Measurements from ENCODE around the gene EFNA1.

The EFNA1 gene

DNA sequence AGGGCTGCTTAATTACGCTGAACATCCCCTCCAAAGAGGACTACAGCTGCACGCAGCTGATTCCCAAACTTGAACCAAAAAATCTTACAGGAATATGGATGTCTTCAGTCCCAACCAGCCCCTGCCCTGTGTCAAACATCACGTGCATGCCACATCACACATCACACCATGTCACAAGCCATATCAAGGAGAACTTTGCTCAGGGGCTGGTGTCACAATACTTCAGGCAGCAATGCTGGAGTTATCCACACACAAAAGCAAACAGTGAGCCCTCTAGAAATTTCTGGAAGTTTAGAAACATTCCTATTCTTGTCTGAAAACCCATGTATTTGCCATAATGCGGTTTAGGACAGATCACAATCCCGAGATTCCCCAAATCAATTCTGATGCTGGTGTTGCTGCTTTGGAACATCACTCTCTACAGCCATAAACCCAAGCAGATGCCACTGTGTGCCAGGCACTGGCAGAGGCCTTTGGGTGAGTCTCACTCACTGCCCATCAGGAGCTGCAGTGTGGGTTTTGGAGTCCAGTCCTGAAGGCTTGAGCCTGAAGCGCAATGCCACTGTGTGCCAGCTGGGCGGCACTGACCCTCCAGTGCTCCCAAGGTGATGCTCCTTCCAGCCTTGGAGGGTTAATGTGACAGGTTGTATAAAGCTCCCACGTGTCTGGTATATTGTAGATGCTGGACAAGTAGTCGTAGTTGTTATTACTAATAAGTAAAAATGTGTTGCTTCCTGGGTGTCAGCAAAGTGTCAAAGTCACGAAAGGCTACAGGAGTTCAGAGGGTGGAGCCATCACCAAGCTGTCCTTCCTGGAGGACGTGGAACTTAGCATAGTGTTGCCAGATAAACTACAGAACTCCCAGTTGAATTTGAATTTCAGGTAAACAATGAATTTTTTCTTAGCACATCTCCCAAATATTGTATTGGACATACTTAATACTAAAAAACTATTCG, 20.1 kb upstream of the EFNA1 start:
- H3K36me3 ChIP-seq (ENCODE audit: control insufficient read depth in 2 of 2, insufficient read depth in 1 of 2, low read length in 2 of 2), result no peaks in the 10 kb centered on the region
- TF ChIP-seq ZNF501 (tag by site-specific recombination; IDR thresholded peaks at IDR 0.05) (no peak), ZBTB8A (tag by site-specific recombination; IDR thresholded peaks at IDR 0.05) (no peak), SCRT2 (tag by site-specific recombination; IDR thresholded peaks at IDR 0.05) (no peak), ZNF629 (tag by site-specific recombination; IDR thresholded peaks at IDR 0.05) (no peak), ZNF138 (tag by site-specific recombination; IDR thresholded peaks at IDR 0.05; ENCODE audit: borderline replicate concordance) (no peak), ZBTB21 (tag by site-specific recombination; IDR thresholded peaks at IDR 0.05) (no peak), ZNF121 (tag by site-specific recombination; IDR thresholded peaks at IDR 0.05) (no peak), RBAK (tag by site-specific recombination; IDR thresholded peaks at IDR 0.05) (no peak), ZNF175 (tag by site-specific recombination; IDR thresholded peaks at IDR 0.05) (no peak), ZNF112 (tag by site-specific recombination; IDR thresholded peaks at IDR 0.05) (no peak), ZNF571 (tag by site-specific recombination; IDR thresholded peaks at IDR 0.05) (no peak)
- TF ChIP-seq, protein P1, sequence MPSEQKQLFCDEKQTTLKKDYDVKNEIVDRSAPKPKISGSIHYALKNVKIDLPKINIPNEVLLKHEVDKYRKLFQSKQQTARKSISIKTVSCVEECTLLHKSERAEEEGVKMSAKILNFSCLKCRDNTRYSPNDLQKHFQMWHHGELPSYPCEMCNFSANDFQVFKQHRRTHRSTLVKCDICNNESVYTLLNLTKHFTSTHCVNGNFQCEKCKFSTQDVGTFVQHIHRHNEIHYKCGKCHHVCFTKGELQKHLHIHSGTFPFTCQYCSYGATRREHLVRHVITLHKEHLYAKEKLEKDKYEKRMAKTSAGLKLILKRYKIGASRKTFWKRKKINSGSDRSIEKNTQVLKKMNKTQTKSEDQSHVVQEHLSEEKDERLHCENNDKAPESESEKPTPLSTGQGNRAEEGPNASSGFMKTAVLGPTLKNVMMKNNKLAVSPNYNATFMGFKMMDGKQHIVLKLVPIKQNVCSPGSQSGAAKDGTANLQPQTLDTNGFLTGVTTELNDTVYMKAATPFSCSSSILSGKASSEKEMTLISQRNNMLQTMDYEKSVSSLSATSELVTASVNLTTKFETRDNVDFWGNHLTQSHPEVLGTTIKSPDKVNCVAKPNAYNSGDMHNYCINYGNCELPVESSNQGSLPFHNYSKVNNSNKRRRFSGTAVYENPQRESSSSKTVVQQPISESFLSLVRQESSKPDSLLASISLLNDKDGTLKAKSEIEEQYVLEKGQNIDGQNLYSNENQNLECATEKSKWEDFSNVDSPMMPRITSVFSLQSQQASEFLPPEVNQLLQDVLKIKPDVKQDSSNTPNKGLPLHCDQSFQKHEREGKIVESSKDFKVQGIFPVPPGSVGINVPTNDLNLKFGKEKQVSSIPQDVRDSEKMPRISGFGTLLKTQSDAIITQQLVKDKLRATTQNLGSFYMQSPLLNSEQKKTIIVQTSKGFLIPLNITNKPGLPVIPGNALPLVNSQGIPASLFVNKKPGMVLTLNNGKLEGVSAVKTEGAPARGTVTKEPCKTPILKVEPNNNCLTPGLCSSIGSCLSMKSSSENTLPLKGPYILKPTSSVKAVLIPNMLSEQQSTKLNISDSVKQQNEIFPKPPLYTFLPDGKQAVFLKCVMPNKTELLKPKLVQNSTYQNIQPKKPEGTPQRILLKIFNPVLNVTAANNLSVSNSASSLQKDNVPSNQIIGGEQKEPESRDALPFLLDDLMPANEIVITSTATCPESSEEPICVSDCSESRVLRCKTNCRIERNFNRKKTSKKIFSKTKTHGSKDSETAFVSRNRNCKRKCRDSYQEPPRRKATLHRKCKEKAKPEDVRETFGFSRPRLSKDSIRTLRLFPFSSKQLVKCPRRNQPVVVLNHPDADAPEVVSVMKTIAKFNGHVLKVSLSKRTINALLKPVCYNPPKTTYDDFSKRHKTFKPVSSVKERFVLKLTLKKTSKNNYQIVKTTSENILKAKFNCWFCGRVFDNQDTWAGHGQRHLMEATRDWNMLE (tag by site-specific recombination; conservative IDR thresholded peaks at IDR 0.05; ENCODE audit: low read depth), result no peak
- TF ChIP-seq, protein P2, sequence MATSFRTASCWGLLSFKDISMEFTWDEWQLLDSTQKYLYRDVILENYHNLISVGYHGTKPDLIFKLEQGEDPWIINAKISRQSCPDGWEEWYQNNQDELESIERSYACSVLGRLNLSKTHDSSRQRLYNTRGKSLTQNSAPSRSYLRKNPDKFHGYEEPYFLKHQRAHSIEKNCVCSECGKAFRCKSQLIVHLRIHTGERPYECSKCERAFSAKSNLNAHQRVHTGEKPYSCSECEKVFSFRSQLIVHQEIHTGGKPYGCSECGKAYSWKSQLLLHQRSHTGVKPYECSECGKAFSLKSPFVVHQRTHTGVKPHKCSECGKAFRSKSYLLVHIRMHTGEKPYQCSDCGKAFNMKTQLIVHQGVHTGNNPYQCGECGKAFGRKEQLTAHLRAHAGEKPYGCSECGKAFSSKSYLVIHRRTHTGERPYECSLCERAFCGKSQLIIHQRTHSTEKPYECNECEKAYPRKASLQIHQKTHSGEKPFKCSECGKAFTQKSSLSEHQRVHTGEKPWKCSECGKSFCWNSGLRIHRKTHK (tag by site-specific recombination; IDR thresholded peaks at IDR 0.05), result no peak
- TF ChIP-seq, protein P3, sequence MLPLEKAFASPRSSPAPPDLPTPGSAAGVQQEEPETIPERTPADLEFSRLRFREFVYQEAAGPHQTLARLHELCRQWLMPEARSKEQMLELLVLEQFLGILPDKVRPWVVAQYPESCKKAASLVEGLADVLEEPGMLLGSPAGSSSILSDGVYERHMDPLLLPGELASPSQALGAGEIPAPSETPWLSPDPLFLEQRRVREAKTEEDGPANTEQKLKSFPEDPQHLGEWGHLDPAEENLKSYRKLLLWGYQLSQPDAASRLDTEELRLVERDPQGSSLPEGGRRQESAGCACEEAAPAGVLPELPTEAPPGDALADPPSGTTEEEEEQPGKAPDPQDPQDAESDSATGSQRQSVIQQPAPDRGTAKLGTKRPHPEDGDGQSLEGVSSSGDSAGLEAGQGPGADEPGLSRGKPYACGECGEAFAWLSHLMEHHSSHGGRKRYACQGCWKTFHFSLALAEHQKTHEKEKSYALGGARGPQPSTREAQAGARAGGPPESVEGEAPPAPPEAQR (tag by site-specific recombination; IDR thresholded peaks at IDR 0.05), result no peak
- ChIA-PET CTCF (interaction anchor here (1.0 to 2.0 kb wide), 6 partner anchors 8 to 143 kb away, joined by 3 to 11 read pairs (median 4); partner anchors contain the start of gene KRTCAP2), POLR2A (no interaction called here)
- no peaks in the 10 kb centered on the region for H3K4me1 ChIP-seq (ENCODE audit: control insufficient read depth, insufficient read depth, low read length)
- H3K27ac ChIP-seq (ENCODE audit: extremely low read depth, low read depth, low read length), result no peak overlapping the region
- H3K4me3 ChIP-seq (ENCODE audit: low read depth, low read length), result no peak overlapping the region
- H3K9me3 ChIP-seq (ENCODE audit: control insufficient read depth, insufficient read depth, low read depth, low read length), result no peaks in the 10 kb centered on the region

DNA sequence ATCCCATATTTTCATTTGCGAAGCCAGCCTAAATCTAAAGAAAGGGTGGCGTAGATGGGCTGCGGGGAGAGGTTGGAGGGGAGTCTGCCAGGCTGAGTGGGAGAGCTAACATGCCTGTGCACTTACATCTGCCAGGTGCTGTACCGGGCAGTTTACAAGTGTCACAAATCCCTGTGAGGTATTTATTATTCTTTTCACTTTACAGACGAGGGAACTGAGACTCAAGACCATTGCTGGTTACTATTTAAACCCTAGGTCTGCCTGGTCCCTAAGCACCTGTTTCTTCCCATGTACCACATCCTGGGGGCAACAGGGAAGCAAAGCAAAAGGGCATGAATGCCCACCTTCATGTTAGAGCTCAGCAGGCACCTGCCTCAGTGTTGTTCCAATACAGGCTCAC, 19.4 kb upstream of the EFNA1 start:
- ChIA-PET POLR2A (no interaction called here), CTCF (interaction anchor here (0.7 to 2.0 kb wide), 5 partner anchors 8 to 64 kb away, joined by 3 to 11 read pairs (median 8); partner anchors contain the start of gene KRTCAP2)
- Histone ChIP-seq H3K27ac (ENCODE audit: extremely low read depth, low read depth, low read length) (no peak overlapping the region), H3K4me3 (ENCODE audit: low read depth, low read length) (no peak overlapping the region), H3K36me3 (ENCODE audit: control insufficient read depth in 2 of 2, insufficient read depth in 1 of 2, low read length in 2 of 2) (no peaks in the 10 kb centered on the region), H3K9me3 (ENCODE audit: control insufficient read depth, insufficient read depth, low read depth, low read length) (no peaks in the 10 kb centered on the region), H3K4me1 (ENCODE audit: control insufficient read depth, insufficient read depth, low read length) (no peaks in the 10 kb centered on the region)
- TF ChIP-seq ZNF10 (tag by site-specific recombination; IDR thresholded peaks at IDR 0.05) (no peak), BCL11B (tag by site-specific recombination; IDR thresholded peaks at IDR 0.05; ENCODE audit: low read depth) (no peak), ZNF768 (tag by site-specific recombination; IDR thresholded peaks at IDR 0.05) (no peak)

Data from HEK293 (cell line).